Nephron progenitor cell (in vitro differentiated cells): ENCODE measurements around the gene GPR137B.

Experiments
- DNase-seq: peaks from one replicate; pipeline ENCODE4 v3.0.0; 2021
- H3K27ac Mint-ChIP-seq: 2 replicates; pipeline ENCODE4 v1.8.0; 2021; ENCODE audit warnings: mild to moderate bottlenecking, moderate library complexity, mixed read lengths
- H3K27me3 Mint-ChIP-seq: 2 replicates; pipeline ENCODE4 v1.8.0; 2021; ENCODE audit warnings: mild to moderate bottlenecking, low read depth, mixed read lengths; ENCODE audit not compliant: poor library complexity
- H3K36me3 Mint-ChIP-seq: 2 replicates; pipeline ENCODE4 v1.8.0; 2021; ENCODE audit warnings: low read depth, mixed read lengths
- H3K4me1 Mint-ChIP-seq: 2 replicates; pipeline ENCODE4 v1.8.0; 2021; ENCODE audit warnings: mixed read lengths
- H3K4me3 Mint-ChIP-seq: 2 replicates; pipeline ENCODE4 v1.8.0; 2021; ENCODE audit warnings: mild to moderate bottlenecking, moderate library complexity, mixed read lengths
- H3K9me3 Mint-ChIP-seq: 2 replicates; pipeline ENCODE4 v1.8.0; 2021; ENCODE audit warnings: mild to moderate bottlenecking, moderate library complexity, mixed read lengths
- CTCF ChIP-seq: fragments of 200-600 bp; sonication (generic); IDR thresholded peaks from 2 replicates; pipeline ENCODE4 v1.5.0; 2021; ENCODE audit warnings: antibody characterized with exemption

GPR137B gene

DNA sequence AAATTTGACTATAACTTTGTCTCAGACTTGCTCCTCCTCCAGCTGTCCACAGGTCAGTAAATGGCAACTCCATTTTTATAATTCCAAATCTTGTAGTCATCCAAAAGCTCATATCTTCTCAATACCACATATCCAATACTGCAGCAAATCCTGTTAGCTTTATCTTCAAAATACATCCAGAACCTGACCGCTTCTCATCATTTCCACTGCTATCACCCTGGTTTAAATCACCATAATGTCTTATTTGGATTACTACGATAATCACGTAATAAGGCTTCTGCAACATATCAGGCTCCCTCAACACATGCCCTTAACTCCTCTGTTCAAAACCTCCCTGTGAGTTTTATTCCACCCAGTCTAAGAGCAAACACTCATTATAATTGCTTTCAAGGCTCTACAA is 104.9 kb downstream of the GPR137B start:
- TF ChIP-seq CTCF = no peak
- Mint-ChIP-seq H3K27me3 (peaks cover 4% of the 10 kb centered on the region), H3K9me3 (no peaks in the 10 kb centered on the region)

GRCh38 chr1:236251587-236251986 is 109.2 kb downstream of the GPR137B start:
- Mint-ChIP-seq H3K36me3 (no peaks in the 10 kb centered on the region), H3K4me1 (peaks cover 9% of the 10 kb centered on the region), H3K27ac (no peak overlapping the region), H3K4me3 (no peak overlapping the region), H3K27me3 (peaks cover 1% of the 10 kb centered on the region), H3K9me3 (peaks cover 1% of the 10 kb centered on the region)
- DNase-seq = no peak
- no peak for TF ChIP-seq CTCF

More for the DNA sequence above, 104.9 kb downstream of the GPR137B start:
- no peak for DNase-seq
- H3K4me1 Mint-ChIP-seq = no peaks in the 10 kb centered on the region
- H3K36me3 Mint-ChIP-seq = no peaks in the 10 kb centered on the region
- no peak overlapping the region for H3K27ac Mint-ChIP-seq
- no peak overlapping the region for H3K4me3 Mint-ChIP-seq

DNA sequence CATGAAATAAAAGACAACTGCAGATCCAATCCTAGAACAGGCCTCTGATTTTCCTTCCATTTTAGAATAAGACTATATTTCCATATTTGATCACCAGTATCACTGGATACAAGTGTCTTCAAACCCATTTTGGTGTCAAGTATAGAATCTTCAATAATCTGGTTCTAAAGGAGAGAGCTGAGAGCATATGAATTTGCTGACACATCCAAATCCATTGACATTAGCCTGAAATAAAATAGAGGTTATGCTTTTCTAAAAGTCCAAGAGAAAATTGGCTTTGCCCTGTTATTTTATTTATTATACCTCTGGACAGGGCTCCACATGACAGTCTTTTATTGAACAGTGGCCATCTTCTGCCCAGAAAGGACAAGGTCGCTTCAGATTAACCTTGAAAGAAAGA is 110.8 kb downstream of the GPR137B start:
- DNase-seq = no peak
- Mint-ChIP-seq H3K36me3 (peaks cover 9% of the 10 kb centered on the region), H3K27ac (no peak overlapping the region), H3K9me3 (peaks cover 15% of the 10 kb centered on the region), H3K27me3 (peaks cover 3% of the 10 kb centered on the region), H3K4me3 (no peak overlapping the region), H3K4me1 (peaks cover 9% of the 10 kb centered on the region)
- no peak for TF ChIP-seq CTCF

DNA sequence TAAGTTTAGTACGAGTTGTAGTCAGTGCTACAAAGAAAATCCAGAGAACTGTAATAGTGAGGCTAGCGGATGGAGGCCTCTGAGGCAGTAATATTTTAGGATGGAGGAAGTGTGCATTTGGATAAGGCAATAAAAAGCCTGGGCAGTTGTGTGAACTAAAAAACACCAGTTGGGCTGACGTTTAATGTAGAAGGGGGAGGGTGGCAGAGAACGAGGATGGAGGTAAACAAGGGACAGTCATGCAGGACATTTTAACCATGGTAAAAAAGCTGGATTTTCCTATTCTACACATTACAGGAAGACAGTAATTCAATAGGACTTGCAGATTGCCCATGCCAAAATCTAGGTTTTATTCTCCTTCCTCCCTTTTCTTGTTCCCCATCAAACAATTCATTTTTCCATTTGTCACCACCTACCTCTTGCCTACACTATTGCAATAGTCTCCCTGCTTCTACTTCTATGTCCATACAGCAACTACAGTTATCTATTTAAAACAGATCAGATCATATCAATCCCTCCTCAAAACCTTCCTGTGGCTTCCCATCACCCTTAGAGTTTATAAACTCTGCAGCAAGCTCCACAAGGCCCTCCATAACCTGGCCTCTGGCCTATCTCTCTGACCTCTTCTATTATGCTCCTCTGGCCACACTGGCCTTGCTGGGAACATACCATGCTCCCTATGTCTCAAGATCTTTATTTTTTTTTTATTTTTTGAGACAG is 111.7 kb downstream of the GPR137B start:
- TF ChIP-seq CTCF = no peak
- peaks cover 6% of the 10 kb centered on the region for H3K27me3 Mint-ChIP-seq
- peaks cover 9% of the 10 kb centered on the region for H3K4me1 Mint-ChIP-seq
- no peak overlapping the region for H3K27ac Mint-ChIP-seq
- H3K36me3 Mint-ChIP-seq = peaks cover 12% of the 10 kb centered on the region
- H3K4me3 Mint-ChIP-seq = no peak overlapping the region
- peaks cover 22% of the 10 kb centered on the region for H3K9me3 Mint-ChIP-seq
- DNase-seq = no peak

DNA sequence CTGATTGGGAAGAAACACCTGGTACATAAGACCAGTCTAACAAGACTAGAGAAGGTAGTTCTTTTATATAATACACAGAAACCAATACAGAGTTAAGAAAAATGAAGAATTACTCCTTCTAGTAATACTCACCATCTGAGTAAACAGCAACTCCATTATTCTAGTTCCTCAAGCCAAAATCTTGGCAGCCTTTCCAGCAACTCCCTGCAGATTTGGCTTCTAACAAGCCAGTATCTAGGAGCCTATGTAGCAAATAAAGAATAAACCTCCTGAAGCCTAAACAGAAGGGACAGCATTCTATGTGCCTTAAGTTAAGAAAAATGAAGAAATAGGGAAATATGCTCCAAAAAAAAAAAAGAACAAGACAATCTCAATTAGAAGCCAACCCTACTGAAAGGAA is 114.9 kb downstream of the GPR137B start:
- no peak for DNase-seq
- Mint-ChIP-seq H3K36me3 (peaks cover 26% of the 10 kb centered on the region), H3K27ac (no peak overlapping the region), H3K27me3 (peaks cover 6% of the 10 kb centered on the region), H3K9me3 (peaks cover 52% of the 10 kb centered on the region), H3K4me3 (no peak overlapping the region), H3K4me1 (peaks cover 9% of the 10 kb centered on the region)
- TF ChIP-seq CTCF = no peak

- no peak for DNase-seq
- H3K4me1 Mint-ChIP-seq = peaks cover 9% of the 10 kb centered on the region
- peaks cover 26% of the 10 kb centered on the region for H3K36me3 Mint-ChIP-seq
- no peak overlapping the region for H3K27ac Mint-ChIP-seq
- no peak for TF ChIP-seq CTCF
- H3K9me3 Mint-ChIP-seq = peaks cover 59% of the 10 kb centered on the region
- H3K4me3 Mint-ChIP-seq = no peak overlapping the region
- H3K27me3 Mint-ChIP-seq = peaks cover 6% of the 10 kb centered on the region
Observed at GRCh38 chr1:236258114-236258622, 115.8 kb downstream of the GPR137B start.
